ENCODE measurements around the gene SLC25A42. TPM values are rescaled to one million over a fixed set of nuclear protein-coding genes. Genes with fewer than 3 reads are reported as not detected.

SLC25A42 gene
- polyA plus RNA-seq, 2 donors = 4.1 to 4.2 TPM

DNA sequence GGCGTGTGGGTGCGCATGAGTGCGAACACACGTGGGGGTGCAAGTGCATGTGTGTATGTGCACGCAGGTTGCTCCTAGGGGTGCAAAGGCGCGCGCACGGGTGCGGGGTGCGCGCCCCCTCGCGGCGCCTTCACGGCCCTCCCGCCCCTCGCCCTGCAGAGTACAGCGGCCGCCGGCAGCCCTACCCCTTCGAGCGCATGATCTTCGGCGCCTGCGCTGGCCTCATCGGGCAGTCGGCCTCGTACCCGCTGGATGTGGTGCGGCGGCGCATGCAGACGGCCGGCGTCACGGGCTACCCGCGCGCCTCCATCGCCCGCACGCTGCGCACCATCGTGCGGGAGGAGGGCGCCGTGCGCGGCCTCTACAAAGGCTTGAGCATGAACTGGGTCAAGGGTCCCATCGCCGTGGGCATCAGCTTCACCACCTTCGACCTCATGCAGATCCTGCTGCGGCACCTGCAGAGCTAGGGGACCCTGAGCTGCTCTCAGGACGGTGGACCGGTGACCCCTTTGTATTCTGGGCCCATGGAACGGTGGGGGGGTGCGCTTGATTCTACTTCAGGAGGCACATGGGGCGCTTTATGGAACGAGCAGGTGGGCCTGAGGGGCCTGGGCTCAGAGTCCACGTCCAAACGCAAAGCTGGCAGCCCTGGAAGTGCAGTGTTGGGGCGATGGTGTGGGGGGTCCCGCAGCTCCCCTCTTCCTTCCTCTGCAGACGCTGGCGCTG lies 46.8 kb downstream of the SLC25A42 start:
- WGBS, 2 donors = 25 to 29% methylated on average over 44 to 66 of the region's 66 CpGs
- Histone ChIP-seq H3K36me3 (ENCODE audit: control insufficient read depth in 2 of 2, insufficient read depth in 2 of 2, low read length in 1 of 2) (peaks cover 0 to 2% of the 10 kb centered on the region in 2 donors), H3K9me3 (ENCODE audit: control insufficient read depth in 2 of 2, insufficient read depth in 1 of 2, low read depth in 1 of 2, low read length in 1 of 2) (no peaks in the 10 kb centered on the region), H3K27me3 (ENCODE audit: control insufficient read depth in 1 of 2, insufficient read depth in 2 of 2, low read length in 2 of 2) (no peaks in the 10 kb centered on the region), H3K27ac (ENCODE audit: low read depth in 2 of 2, low read length in 1 of 2) (no peak overlapping the region), H3K4me1 (ENCODE audit: control insufficient read depth in 2 of 2, insufficient read depth in 2 of 2, low read length in 1 of 2) (peaks cover 5 to 7% of the 10 kb centered on the region in 2 donors), H3K4me3 (ENCODE audit: low read depth in 1 of 2, low read length in 2 of 2) (no peak overlapping the region)

DNA sequence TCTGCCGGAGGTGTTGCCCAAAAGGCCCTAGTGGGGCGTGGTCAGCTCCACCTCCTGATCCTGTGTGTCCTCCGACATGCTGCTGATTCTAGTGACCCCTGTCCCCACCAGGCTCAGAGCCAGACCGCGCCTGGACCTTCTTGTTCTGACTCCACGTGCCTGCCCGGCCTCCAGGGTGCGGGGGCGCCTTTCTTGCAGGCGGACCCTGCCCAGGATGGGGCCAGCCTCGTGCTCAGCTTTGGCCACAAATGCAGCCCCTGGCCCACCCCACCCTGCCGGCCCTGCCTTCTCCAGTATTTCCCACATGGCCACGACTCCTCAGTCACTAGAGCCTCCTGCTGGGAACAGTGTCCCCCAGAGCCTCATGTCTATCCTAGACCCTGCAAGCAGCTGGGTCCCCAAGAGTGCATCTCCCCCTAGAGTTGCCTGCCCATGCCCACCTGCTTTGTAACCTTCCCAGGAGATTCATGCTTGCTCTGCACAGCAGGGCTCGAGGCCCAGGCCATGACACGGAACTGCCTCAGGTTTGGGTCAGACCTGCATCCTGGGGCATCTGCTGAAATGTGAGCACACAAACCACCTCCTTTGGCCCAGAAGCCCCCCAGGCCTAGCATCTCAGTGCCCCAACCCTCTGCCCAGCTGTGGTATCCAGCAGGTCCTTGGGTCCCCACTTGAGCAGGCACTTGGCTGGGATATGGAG lies 47.5 kb downstream of the SLC25A42 start:
- Histone ChIP-seq H3K27ac (ENCODE audit: low read depth in 2 of 2, low read length in 1 of 2) (no peak overlapping the region), H3K4me3 (ENCODE audit: low read depth in 1 of 2, low read length in 2 of 2) (no peak overlapping the region), H3K9me3 (ENCODE audit: control insufficient read depth in 2 of 2, insufficient read depth in 1 of 2, low read depth in 1 of 2, low read length in 1 of 2) (no peaks in the 10 kb centered on the region), H3K36me3 (ENCODE audit: control insufficient read depth in 2 of 2, insufficient read depth in 2 of 2, low read length in 1 of 2) (peaks cover 0 to 2% of the 10 kb centered on the region in 2 donors), H3K4me1 (ENCODE audit: control insufficient read depth in 2 of 2, insufficient read depth in 2 of 2, low read length in 1 of 2) (peaks cover 4 to 5% of the 10 kb centered on the region in 2 donors), H3K27me3 (ENCODE audit: control insufficient read depth in 1 of 2, insufficient read depth in 2 of 2, low read length in 2 of 2) (no peaks in the 10 kb centered on the region)
- 76 to 79% methylated on average over 14 to 15 of the region's 15 CpGs for WGBS, 2 donors

DNA sequence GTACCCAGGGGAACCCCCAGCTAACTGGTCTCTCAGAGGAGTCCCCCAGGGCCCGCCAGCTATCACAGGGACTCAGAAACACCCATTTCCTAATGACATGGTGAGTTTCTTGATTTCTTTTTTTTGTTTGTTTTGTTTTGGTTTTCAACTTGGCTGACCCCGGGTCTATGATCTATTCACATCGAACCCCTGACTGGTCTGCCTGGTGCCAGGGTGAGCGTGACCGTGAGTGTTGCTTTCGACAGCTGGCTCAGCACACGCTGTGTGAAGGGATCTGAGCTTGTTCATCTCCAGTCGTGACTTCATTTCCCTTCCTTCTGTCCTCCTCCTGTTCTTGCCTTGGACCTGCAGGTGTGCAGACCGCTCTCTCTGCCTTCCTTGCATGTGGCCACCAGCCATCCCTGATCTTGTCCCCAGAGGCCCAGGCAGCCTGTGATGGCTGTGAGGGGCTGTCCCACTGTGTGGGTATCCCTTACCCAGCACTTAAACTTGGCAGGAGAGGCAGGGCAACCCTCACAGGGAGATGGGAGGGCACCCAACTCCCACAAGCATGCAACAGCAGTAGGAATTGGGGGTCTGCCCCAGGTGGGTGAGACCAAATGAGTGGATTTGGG lies 48.3 kb downstream of the SLC25A42 start:
- Histone ChIP-seq H3K4me3 (ENCODE audit: low read depth in 1 of 2, low read length in 2 of 2) (no peak overlapping the region), H3K27ac (ENCODE audit: low read depth in 2 of 2, low read length in 1 of 2) (no peak overlapping the region), H3K4me1 (ENCODE audit: control insufficient read depth in 2 of 2, insufficient read depth in 2 of 2, low read length in 1 of 2) (peaks cover 4 to 5% of the 10 kb centered on the region in 2 donors), H3K27me3 (ENCODE audit: control insufficient read depth in 1 of 2, insufficient read depth in 2 of 2, low read length in 2 of 2) (no peaks in the 10 kb centered on the region), H3K9me3 (ENCODE audit: control insufficient read depth in 2 of 2, insufficient read depth in 1 of 2, low read depth in 1 of 2, low read length in 1 of 2) (no peaks in the 10 kb centered on the region), H3K36me3 (ENCODE audit: control insufficient read depth in 2 of 2, insufficient read depth in 2 of 2, low read length in 1 of 2) (peaks cover 0 to 2% of the 10 kb centered on the region in 2 donors)
- WGBS, 2 donors = 81 to 83% methylated on average over 9 of the region's 9 CpGs

DNA sequence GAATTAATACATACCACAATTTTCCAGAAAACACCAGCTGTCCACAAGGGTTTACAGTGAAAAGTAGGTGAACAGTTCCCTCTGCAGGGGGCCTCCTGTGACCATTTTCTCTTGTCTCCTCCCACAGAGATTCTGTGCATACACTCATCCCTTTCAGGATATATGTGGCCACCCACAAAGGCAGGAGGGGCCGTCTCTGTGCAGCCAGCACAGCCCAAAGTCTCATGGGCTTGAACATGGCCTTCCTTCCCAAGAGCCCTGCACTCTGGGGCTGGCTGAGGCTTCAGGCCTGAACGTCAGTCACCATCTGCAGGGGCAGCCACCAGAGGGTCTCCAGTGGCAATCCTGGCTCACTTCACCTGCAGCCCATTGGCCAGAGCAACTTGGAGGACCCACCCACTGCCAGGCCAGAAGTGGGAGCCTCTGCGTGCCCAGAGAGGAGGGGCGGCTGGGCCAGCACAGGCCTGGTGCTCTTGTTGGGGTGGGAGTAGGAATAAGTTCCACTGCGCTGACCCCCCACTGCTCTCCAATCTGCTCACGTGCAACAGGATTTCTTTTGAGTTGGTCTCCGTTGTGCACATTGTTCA lies 49.3 kb downstream of the SLC25A42 start:
- Histone ChIP-seq H3K4me3 (ENCODE audit: low read depth in 1 of 2, low read length in 2 of 2) (no peak overlapping the region), H3K27ac (ENCODE audit: low read depth in 2 of 2, low read length in 1 of 2) (no peak overlapping the region), H3K4me1 (ENCODE audit: control insufficient read depth in 2 of 2, insufficient read depth in 2 of 2, low read length in 1 of 2) (peaks cover 4 to 5% of the 10 kb centered on the region in 2 donors), H3K36me3 (ENCODE audit: control insufficient read depth in 2 of 2, insufficient read depth in 2 of 2, low read length in 1 of 2) (no peaks in the 10 kb centered on the region), H3K27me3 (ENCODE audit: control insufficient read depth in 1 of 2, insufficient read depth in 2 of 2, low read length in 2 of 2) (no peaks in the 10 kb centered on the region), H3K9me3 (ENCODE audit: control insufficient read depth in 2 of 2, insufficient read depth in 1 of 2, low read depth in 1 of 2, low read length in 1 of 2) (no peaks in the 10 kb centered on the region)
- WGBS, 2 donors = 48 to 49% methylated on average over 7 of the region's 7 CpGs

DNA sequence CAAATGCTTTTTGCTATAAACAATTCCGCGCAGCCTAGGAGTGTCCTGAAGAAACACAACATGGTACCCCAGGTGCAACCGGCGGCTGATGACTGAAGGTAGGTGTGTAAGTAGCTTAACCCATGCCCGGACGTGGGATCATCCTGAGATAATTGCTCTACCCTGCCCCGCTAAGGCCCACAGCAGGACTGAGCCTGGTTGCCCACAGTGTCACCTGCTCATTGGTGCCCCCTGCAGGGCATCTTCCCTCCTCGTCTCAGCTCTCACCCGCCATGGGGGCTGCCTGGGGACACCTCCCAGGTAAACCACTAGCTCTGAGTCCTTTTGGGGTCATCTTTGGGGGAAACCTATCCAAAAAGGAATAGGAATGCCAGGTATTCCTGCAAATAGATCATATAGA lies 52.2 kb downstream of the SLC25A42 start:
- H3K27me3 ChIP-seq (ENCODE audit: control insufficient read depth in 1 of 2, insufficient read depth in 2 of 2, low read length in 2 of 2) = no peaks in the 10 kb centered on the region
- peaks cover 0 to 7% of the 10 kb centered on the region in 2 donors for H3K36me3 ChIP-seq (ENCODE audit: control insufficient read depth in 2 of 2, insufficient read depth in 2 of 2, low read length in 1 of 2)
- no peaks in the 10 kb centered on the region for H3K9me3 ChIP-seq (ENCODE audit: control insufficient read depth in 2 of 2, insufficient read depth in 1 of 2, low read depth in 1 of 2, low read length in 1 of 2)
- H3K4me1 ChIP-seq (ENCODE audit: control insufficient read depth in 2 of 2, insufficient read depth in 2 of 2, low read length in 1 of 2) = peaks cover 0 to 3% of the 10 kb centered on the region in 2 donors
- H3K4me3 ChIP-seq (ENCODE audit: low read depth in 1 of 2, low read length in 2 of 2) = no peak overlapping the region
- no peak overlapping the region for H3K27ac ChIP-seq (ENCODE audit: low read depth in 2 of 2, low read length in 1 of 2)
- WGBS, 2 donors = 78 to 85% methylated on average over 9 of the region's 9 CpGs

DNA sequence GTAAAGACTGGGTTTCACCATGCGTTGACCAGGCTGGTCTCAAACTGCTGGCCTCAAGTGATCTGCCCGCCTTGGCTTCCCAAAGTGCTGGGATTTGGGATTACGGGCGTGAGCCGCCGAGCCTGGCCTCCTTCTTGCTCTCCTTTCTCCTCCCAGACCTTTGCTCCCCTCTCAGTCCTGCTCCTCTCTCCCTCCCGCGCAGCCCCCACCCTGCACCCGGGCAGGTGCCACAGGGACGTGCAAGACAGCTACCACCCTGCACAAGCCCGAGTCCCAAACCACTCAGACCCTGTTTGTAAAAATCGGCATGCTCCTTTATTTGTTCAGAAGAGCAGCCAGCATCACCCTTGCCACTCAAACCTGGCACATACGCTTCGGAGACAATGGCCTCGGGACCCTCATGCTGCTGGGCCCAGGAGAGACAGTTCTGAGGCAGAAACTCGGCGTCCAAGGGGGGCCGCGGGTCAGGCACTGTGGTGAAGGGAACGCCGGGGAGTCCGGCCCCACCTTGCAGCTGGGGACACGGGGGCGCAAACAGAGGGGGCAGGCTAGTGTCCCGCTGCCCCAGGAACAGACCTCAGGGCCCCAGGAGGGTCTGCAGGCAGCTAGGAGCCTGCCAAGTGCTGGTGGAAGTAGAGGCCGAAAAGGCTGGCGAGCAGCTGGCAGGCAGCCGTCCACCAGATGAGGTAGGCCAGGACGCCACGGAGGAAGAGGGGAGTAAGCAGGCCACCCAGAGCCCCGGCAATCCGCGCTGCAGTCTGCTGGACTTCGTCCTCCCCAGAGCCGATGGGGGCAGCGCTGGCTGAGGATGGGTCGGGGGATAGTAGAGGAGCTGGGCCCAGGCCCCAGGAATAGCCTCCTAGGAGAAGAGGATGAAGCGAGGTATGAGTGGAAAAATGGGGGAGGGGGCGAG lies 55.8 kb downstream of the SLC25A42 start:
- peaks cover 0 to 12% of the 10 kb centered on the region in 2 donors for H3K36me3 ChIP-seq (ENCODE audit: control insufficient read depth in 2 of 2, insufficient read depth in 2 of 2, low read length in 1 of 2)
- H3K4me3 ChIP-seq (ENCODE audit: low read depth in 1 of 2, low read length in 2 of 2) = no peak overlapping the region
- H3K9me3 ChIP-seq (ENCODE audit: control insufficient read depth in 2 of 2, insufficient read depth in 1 of 2, low read depth in 1 of 2, low read length in 1 of 2) = no peaks in the 10 kb centered on the region
- 93 to 94% methylated on average over 39 of the region's 39 CpGs for WGBS, 2 donors
- no peak overlapping the region for H3K27ac ChIP-seq (ENCODE audit: low read depth in 2 of 2, low read length in 1 of 2)
- no peaks in the 10 kb centered on the region for H3K27me3 ChIP-seq (ENCODE audit: control insufficient read depth in 1 of 2, insufficient read depth in 2 of 2, low read length in 2 of 2)
- peaks cover 0 to 3% of the 10 kb centered on the region in 2 donors for H3K4me1 ChIP-seq (ENCODE audit: control insufficient read depth in 2 of 2, insufficient read depth in 2 of 2, low read length in 1 of 2)

DNA sequence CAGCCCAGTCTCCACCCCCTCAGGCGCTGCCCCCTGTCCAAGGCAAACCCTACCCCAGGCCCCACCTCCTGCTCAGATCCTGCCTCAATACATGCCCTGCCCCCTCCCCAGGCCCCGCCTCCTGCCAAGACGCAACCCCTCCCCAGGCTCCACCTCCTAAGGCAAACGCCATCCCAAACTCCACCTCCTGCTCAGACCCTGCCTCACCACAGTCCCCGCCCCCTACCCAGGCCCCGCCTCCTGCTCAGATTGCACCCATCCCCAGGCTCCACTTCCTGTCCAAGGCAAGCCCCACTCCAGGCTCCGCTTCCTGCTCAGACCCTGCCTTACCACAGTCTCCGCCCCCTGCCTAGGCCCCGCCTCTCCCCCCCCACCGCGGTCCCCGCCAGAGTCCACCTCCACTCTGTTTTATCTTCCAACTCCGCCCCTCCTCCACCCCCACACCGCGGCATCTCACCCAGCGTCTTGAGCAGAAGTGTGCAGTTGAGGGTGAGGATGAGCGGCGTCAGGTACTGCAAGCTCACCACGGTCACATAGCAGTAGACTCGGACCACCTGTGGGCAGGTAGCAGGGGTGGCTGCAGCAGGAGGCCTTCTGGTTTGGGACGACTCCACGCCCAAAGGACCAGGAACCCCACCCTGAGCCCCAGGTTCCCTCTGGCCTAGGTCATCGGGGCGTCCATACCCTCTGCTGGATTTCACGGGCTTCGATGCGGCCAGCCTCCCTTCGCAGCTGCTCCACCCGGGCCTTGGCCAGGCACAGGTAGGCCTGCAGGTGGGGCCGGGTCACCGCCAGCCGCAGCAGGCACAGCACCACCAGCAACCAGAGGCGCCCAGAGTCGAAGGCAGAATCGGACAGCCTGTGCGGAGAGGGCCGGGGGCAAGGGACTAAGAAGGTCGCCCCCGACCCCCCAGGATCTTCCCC lies 56.8 kb downstream of the SLC25A42 start:
- no peak overlapping the region for H3K4me3 ChIP-seq (ENCODE audit: low read depth in 1 of 2, low read length in 2 of 2)
- H3K36me3 ChIP-seq (ENCODE audit: control insufficient read depth in 2 of 2, insufficient read depth in 2 of 2, low read length in 1 of 2) = peaks cover 0 to 12% of the 10 kb centered on the region in 2 donors
- WGBS, 2 donors = 72 to 78% methylated on average over 38 to 39 of the region's 39 CpGs
- no peaks in the 10 kb centered on the region for H3K9me3 ChIP-seq (ENCODE audit: control insufficient read depth in 2 of 2, insufficient read depth in 1 of 2, low read depth in 1 of 2, low read length in 1 of 2)
- H3K4me1 ChIP-seq (ENCODE audit: control insufficient read depth in 2 of 2, insufficient read depth in 2 of 2, low read length in 1 of 2) = peaks cover 0 to 3% of the 10 kb centered on the region in 2 donors
- no peaks in the 10 kb centered on the region for H3K27me3 ChIP-seq (ENCODE audit: control insufficient read depth in 1 of 2, insufficient read depth in 2 of 2, low read length in 2 of 2)
- no peak overlapping the region for H3K27ac ChIP-seq (ENCODE audit: low read depth in 2 of 2, low read length in 1 of 2)

DNA sequence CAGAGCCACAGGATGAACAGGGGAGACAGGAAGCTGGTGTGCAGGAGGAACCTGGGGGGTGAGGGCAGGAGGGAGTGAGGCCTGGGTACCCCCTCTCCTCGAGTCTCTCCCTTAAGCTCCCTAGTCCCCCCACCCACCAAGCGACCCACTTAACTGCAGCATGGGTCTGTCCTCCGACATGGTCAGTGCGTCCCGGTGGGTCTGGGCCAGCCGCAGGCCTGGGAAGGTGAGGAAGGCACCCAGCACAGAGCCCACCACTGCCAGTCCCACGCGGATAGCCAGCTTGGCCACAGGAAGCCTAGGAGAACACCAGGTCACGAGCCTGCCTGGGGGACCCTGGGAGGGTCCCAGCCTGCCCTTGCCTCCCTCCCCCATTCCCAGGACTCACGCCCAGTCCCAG lies 57.6 kb downstream of the SLC25A42 start:
- Histone ChIP-seq H3K27me3 (ENCODE audit: control insufficient read depth in 1 of 2, insufficient read depth in 2 of 2, low read length in 2 of 2) (no peaks in the 10 kb centered on the region), H3K9me3 (ENCODE audit: control insufficient read depth in 2 of 2, insufficient read depth in 1 of 2, low read depth in 1 of 2, low read length in 1 of 2) (no peaks in the 10 kb centered on the region), H3K36me3 (ENCODE audit: control insufficient read depth in 2 of 2, insufficient read depth in 2 of 2, low read length in 1 of 2) (peaks cover 0 to 12% of the 10 kb centered on the region in 2 donors), H3K27ac (ENCODE audit: low read depth in 2 of 2, low read length in 1 of 2) (no peak overlapping the region), H3K4me3 (ENCODE audit: low read depth in 1 of 2, low read length in 2 of 2) (no peak overlapping the region), H3K4me1 (ENCODE audit: control insufficient read depth in 2 of 2, insufficient read depth in 2 of 2, low read length in 1 of 2) (peaks cover 0 to 3% of the 10 kb centered on the region in 2 donors)
- 88 to 94% methylated on average over 7 to 10 of the region's 10 CpGs for WGBS, 2 donors
